Tibial nerve (tissue), 4 donors: ENCODE data around the gene SLC5A6. TPM values are rescaled to one million over a fixed set of nuclear protein-coding genes. Genes with fewer than 3 reads are reported as not detected.
A peak's percentile ranks its signal among the peaks of the same experiment; 100 is the strongest.

Experiments used
- DNase-seq, 2 donors: peaks; one replicate each; pipeline ENCODE4 v3.0.0-alpha.2; 2019; ENCODE audit warnings: low spot score in 2 of 2
- H3K27ac ChIP-seq, 4 donors: fragments of 200-600 bp; sonication (generic) in 3 of 4; one replicate each; pipeline ENCODE4 v1.5.1; 2017 to 2019; ENCODE audit warnings: mild to moderate bottlenecking in 1 of 4
- H3K27me3 ChIP-seq, 2 donors: fragments of 200-600 bp; sonication (generic) in 1 of 2; one replicate each; pipeline versions ENCODE4 v1.5.1 to v1.6.0; 2017 to 2019
- H3K36me3 ChIP-seq, 3 donors: fragments of 200-600 bp; sonication (generic); one replicate each; pipeline ENCODE4 v1.5.1; 2018 to 2019
- H3K4me1 ChIP-seq, 4 donors: fragments of 200-600 bp; sonication (generic) in 3 of 4; one replicate each; pipeline ENCODE4 v1.5.1; 2017 to 2019
- H3K4me3 ChIP-seq, 4 donors: fragments of 200-600 bp; sonication (generic) in 3 of 4; one replicate each; pipeline ENCODE4 v1.5.1; 2017 to 2019; ENCODE audit warnings: mild to moderate bottlenecking in 1 of 4, moderate library complexity in 1 of 4
- H3K9me3 ChIP-seq, 4 donors: fragments of 200-600 bp; sonication (generic) in 3 of 4; one replicate each; pipeline ENCODE4 v1.5.1; 2017 to 2019
- CTCF ChIP-seq, 5 experiments: fragments of 200-600 bp in 3 of 5; fragments of 450-650 bp in 2 of 5; sonication (generic) in 3 of 5; IDR thresholded peaks; one replicate each; pipeline ENCODE4 v1.5.1; 2016 to 2019; ENCODE audit warnings: antibody characterized with exemption in 5 of 5, mild to moderate bottlenecking in 3 of 5, moderate library complexity in 2 of 5
- EP300 ChIP-seq, 2 donors: sonication (generic); formaldehyde crosslinking; IDR thresholded peaks; one replicate each; pipeline ENCODE4 v1.6.1; 2017; ENCODE audit warnings: antibody characterized with exemption in 2 of 2, mild to moderate bottlenecking in 1 of 2
- POLR2A ChIP-seq, 2 donors: fragments of 450-650 bp; IDR thresholded peaks; one replicate each; pipeline ENCODE4 v1.6.1; 2017; ENCODE audit warnings: antibody characterized with exemption in 2 of 2, mild to moderate bottlenecking in 2 of 2, moderate library complexity in 2 of 2
- WGBS, 2 donors: methylation state at CpG; one replicate each; pipeline ENCODE4 v1.1.5; 2018; 5-methylcytosine and 5-hydroxymethylcytosine counted together
- total RNA-seq, 4 donors: library from RNA; depleted of rRNA; stranded (reverse); fragments of >200 nt; gene quantifications; one replicate each; pipeline ENCODE4 v1.1.0, GENCODE V29; 2016

Gene SLC5A6
- total RNA-seq, 4 donors from 2014 or later: 19.0 to 50.0 (median 41.5) TPM

GRCh38 chr2:27214941-27215340 lies 2.9 kb upstream of the SLC5A6 start:
- TF ChIP-seq POLR2A (IDR thresholded peaks at IDR 0.05) (no peak), EP300 (IDR thresholded peaks at IDR 0.05) (no peak), CTCF (IDR thresholded peaks at IDR 0.05) (no peak)
- WGBS, 2 donors: 79 to 87% methylated on average over 3 of the region's 3 CpGs

GRCh38 chr2:27212626-27213471 lies 781 bp upstream of the SLC5A6 start:
- H3K27me3 ChIP-seq: no peaks in the 10 kb centered on the region
- no peaks in the 10 kb centered on the region for H3K9me3 ChIP-seq
- peak overlapping the region; percentile 89 to 98 (median 98) for H3K27ac ChIP-seq
- DNase-seq: peak in 1 of 2 donors; percentile 26
- peaks cover 0 to 40% (median 10%) of the 10 kb centered on the region in 4 donors for H3K4me1 ChIP-seq
- TF ChIP-seq EP300 (IDR thresholded peaks at IDR 0.05) (no peak), CTCF (IDR thresholded peaks at IDR 0.05) (no peak), POLR2A (IDR thresholded peaks at IDR 0.05) (no peak)
- H3K36me3 ChIP-seq: peaks cover 0 to 39% (median 7%) of the 10 kb centered on the region in 3 donors
- WGBS, 2 donors: 7 to 8% methylated on average over 34 of the region's 34 CpGs
- H3K4me3 ChIP-seq: peak overlapping the region; percentile 69 to 95 (median 84)

More at GRCh38 chr2:27214941-27215340, 2.9 kb upstream of the SLC5A6 start:
- H3K4me3 ChIP-seq: no peak overlapping the region
- H3K4me1 ChIP-seq: peaks cover 0 to 49% (median 12%) of the 10 kb centered on the region in 4 donors
- DNase-seq: no peak
- no peaks in the 10 kb centered on the region for H3K9me3 ChIP-seq
- peaks cover 0 to 29% (median 7%) of the 10 kb centered on the region in 3 donors for H3K36me3 ChIP-seq
- H3K27me3 ChIP-seq: no peaks in the 10 kb centered on the region
- H3K27ac ChIP-seq: no peak overlapping the region

- Histone ChIP-seq H3K9me3 (no peaks in the 10 kb centered on the region), H3K27me3 (no peaks in the 10 kb centered on the region), H3K27ac (peak overlapping the region; percentile 89 to 98 (median 98)), H3K4me3 (peak overlapping the region; percentile 69 to 95 (median 84)), H3K36me3 (peaks cover 5 to 51% (median 7%) of the 10 kb centered on the region in 3 donors), H3K4me1 (peaks cover 0 to 29% (median 9%) of the 10 kb centered on the region in 4 donors)
- 2 to 3% methylated on average over 43 to 48 of the region's 48 CpGs for WGBS, 2 donors
- TF ChIP-seq POLR2A (IDR thresholded peaks at IDR 0.05): no peak
- DNase-seq: peak; percentile 9 to 36
Measured at GRCh38 chr2:27211241-27211942, 676 bp downstream of the SLC5A6 start.

- peaks cover 0 to 51% (median 5%) of the 10 kb centered on the region in 3 donors for H3K36me3 ChIP-seq
- WGBS, 2 donors: 87 to 92% methylated on average over 6 of the region's 6 CpGs
- H3K4me3 ChIP-seq: no peak overlapping the region
- no peak for DNase-seq
- TF ChIP-seq EP300 (IDR thresholded peaks at IDR 0.05) (no peak), POLR2A (IDR thresholded peaks at IDR 0.05) (no peak), CTCF (IDR thresholded peaks at IDR 0.05) (no peak)
- no peaks in the 10 kb centered on the region for H3K27me3 ChIP-seq
- peaks cover 0 to 27% (median 9%) of the 10 kb centered on the region in 4 donors for H3K4me1 ChIP-seq
- H3K27ac ChIP-seq: no peak overlapping the region
- no peaks in the 10 kb centered on the region for H3K9me3 ChIP-seq
Measured at GRCh38 chr2:27209621-27210401, 2.3 kb downstream of the SLC5A6 start.

GRCh38 chr2:27208486-27209050 lies 3.5 kb downstream of the SLC5A6 start:
- no peak for DNase-seq
- peaks cover 0 to 21% (median 9%) of the 10 kb centered on the region in 4 donors for H3K4me1 ChIP-seq
- H3K4me3 ChIP-seq: no peak overlapping the region
- H3K27me3 ChIP-seq: no peaks in the 10 kb centered on the region
- TF ChIP-seq EP300 (IDR thresholded peaks at IDR 0.05) (no peak), POLR2A (IDR thresholded peaks at IDR 0.05) (no peak), CTCF (IDR thresholded peaks at IDR 0.05) (no peak)
- H3K9me3 ChIP-seq: no peaks in the 10 kb centered on the region
- H3K36me3 ChIP-seq: peaks cover 0 to 61% (median 5%) of the 10 kb centered on the region in 3 donors
- H3K27ac ChIP-seq: no peak overlapping the region
- WGBS, 2 donors: 83 to 86% methylated on average over 4 of the region's 4 CpGs
